Neuronal stem cell (in vitro differentiated cells): ENCODE data around the gene ADAMTS14.
A peak's percentile ranks its signal among the peaks of the same experiment; 100 is the strongest.
"Not testable (repeated sequence)": the region's sequence is repeated elsewhere in the genome, so short reads cannot be mapped to it uniquely, and the experiment has no call there.

Experiments
- DNase-seq: peaks from one replicate; pipeline ENCODE4 v3.0.0-alpha.2; 2013; ENCODE audit warnings: low spot score
- H2AFZ ChIP-seq: one replicate; pipeline ENCODE4 v1.6.1; 2013; ENCODE audit warnings: mild to moderate bottlenecking, low read length, inconsistent platforms
- H2AK5ac ChIP-seq: 2 replicates; pipeline ENCODE4 v1.6.1; 2013; ENCODE audit warnings: low read depth, mild to moderate bottlenecking, inconsistent platforms, low read length, moderate library complexity, mixed read lengths
- H2BK120ac ChIP-seq: 2 replicates; pipeline ENCODE4 v1.6.1; 2013; ENCODE audit warnings: low read depth, mild to moderate bottlenecking, inconsistent platforms, low read length, moderate library complexity, mixed read lengths
- H2BK12ac ChIP-seq: one replicate; pipeline ENCODE4 v1.6.1; 2013; ENCODE audit warnings: low read length, inconsistent platforms
- H2BK15ac ChIP-seq: 2 replicates; pipeline ENCODE4 v1.6.1; 2013; ENCODE audit warnings: mild to moderate bottlenecking, low read length, inconsistent platforms, mixed read lengths
- H2BK5ac ChIP-seq: one replicate; pipeline ENCODE4 v1.6.1; 2013; ENCODE audit warnings: inconsistent platforms, mild to moderate bottlenecking, low read length, moderate library complexity
- H3K14ac ChIP-seq: one replicate; pipeline ENCODE4 v1.6.1; 2013; ENCODE audit warnings: low read length, inconsistent platforms
- H3K18ac ChIP-seq: 2 replicates; pipeline ENCODE4 v1.6.1; 2013; ENCODE audit warnings: low read length, inconsistent platforms
- H3K23ac ChIP-seq: 2 replicates; pipeline ENCODE4 v1.6.1; 2013; ENCODE audit warnings: low read depth, mild to moderate bottlenecking, mixed read lengths, low read length, inconsistent platforms; ENCODE audit not compliant: poor library complexity
- H3K27ac ChIP-seq: replicated peaks from 3 replicates; pipeline ENCODE4 v1.5.1; 2013; ENCODE audit warnings: low read length, inconsistent platforms
- H3K27me3 ChIP-seq, 3 experiments: 2 replicates each; pipeline ENCODE4 v1.6.1; 2013; ENCODE audit warnings: low read length in 3 of 3, mild to moderate bottlenecking in 2 of 3, inconsistent platforms in 1 of 3, low read depth in 1 of 3, mixed read lengths in 1 of 3, moderate library complexity in 1 of 3; ENCODE audit not compliant: control insufficient read depth in 3 of 3, insufficient read depth in 3 of 3
- H3K36me3 ChIP-seq, 2 donors: replicated peaks in 1 of 2; 2 replicates each; pipeline ENCODE4 v1.6.1; 2013; ENCODE audit warnings: low read length in 2 of 2; ENCODE audit not compliant: control insufficient read depth in 2 of 2, insufficient read depth in 2 of 2
- H3K4ac ChIP-seq: 2 replicates; pipeline ENCODE4 v1.6.1; 2013; ENCODE audit warnings: inconsistent platforms, mild to moderate bottlenecking, low read length, moderate library complexity
- H3K4me1 ChIP-seq, 2 donors: 1 replicate in 1 of 2; 2 replicates in 1 of 2; pipeline ENCODE4 v1.6.1; 2013; ENCODE audit warnings: low read length in 2 of 2, low read depth in 1 of 2; ENCODE audit not compliant: control insufficient read depth in 2 of 2, insufficient read depth in 1 of 2
- H3K4me2 ChIP-seq: one replicate; pipeline ENCODE4 v1.6.1; 2013; ENCODE audit warnings: mild to moderate bottlenecking, low read length, inconsistent platforms; ENCODE audit not compliant: insufficient read depth, poor library complexity, severe bottlenecking
- H3K4me3 ChIP-seq, 2 donors: 2 replicates each; pipeline ENCODE4 v1.5.1; 2013; ENCODE audit warnings: low read length in 2 of 2, mild to moderate bottlenecking in 2 of 2, inconsistent platforms in 1 of 2, moderate library complexity in 1 of 2
- H3K79me1 ChIP-seq: one replicate; pipeline ENCODE4 v1.6.1; 2013; ENCODE audit warnings: low read depth, mild to moderate bottlenecking, inconsistent platforms, low read length, moderate library complexity
- H3K9ac ChIP-seq: one replicate; pipeline ENCODE4 v1.6.1; 2013; ENCODE audit warnings: mild to moderate bottlenecking, low read depth, low read length, inconsistent platforms; ENCODE audit not compliant: poor library complexity
- H3K9me3 ChIP-seq, 2 donors: replicated peaks in 1 of 2; 2 replicates each; pipeline versions ENCODE3 to v1.6.1; 2013; ENCODE audit warnings: low read length in 2 of 2, mild to moderate bottlenecking in 2 of 2, inconsistent platforms in 1 of 2, low read depth in 1 of 2, mixed read lengths in 1 of 2, moderate library complexity in 1 of 2; ENCODE audit not compliant: control insufficient read depth in 2 of 2, insufficient read depth in 1 of 2
- H4K8ac ChIP-seq: one replicate; pipeline ENCODE4 v1.6.1; 2013; ENCODE audit warnings: low read depth, mild to moderate bottlenecking, inconsistent platforms, low read length, moderate library complexity
- H4K91ac ChIP-seq: one replicate; pipeline ENCODE4 v1.6.1; 2013; ENCODE audit warnings: low read length, low read depth, mild to moderate bottlenecking, inconsistent platforms; ENCODE audit not compliant: poor library complexity
- WGBS, 2 donors: extraction: QIAGEN DNeasy Blood & Tissue Kit; methylation state at CpG; one replicate each; pipeline ENCODE4 v1.1.7; 2013; ENCODE audit warnings: missing lambda C conversion rate in 2 of 2, mixed read lengths in 1 of 2; ENCODE audit not compliant: insufficient read length in 2 of 2, insufficient replicate concordance in 1 of 2; ENCODE audit errors: extremely low coverage in 2 of 2; 5-methylcytosine and 5-hydroxymethylcytosine counted together

ADAMTS14 gene

DNA sequence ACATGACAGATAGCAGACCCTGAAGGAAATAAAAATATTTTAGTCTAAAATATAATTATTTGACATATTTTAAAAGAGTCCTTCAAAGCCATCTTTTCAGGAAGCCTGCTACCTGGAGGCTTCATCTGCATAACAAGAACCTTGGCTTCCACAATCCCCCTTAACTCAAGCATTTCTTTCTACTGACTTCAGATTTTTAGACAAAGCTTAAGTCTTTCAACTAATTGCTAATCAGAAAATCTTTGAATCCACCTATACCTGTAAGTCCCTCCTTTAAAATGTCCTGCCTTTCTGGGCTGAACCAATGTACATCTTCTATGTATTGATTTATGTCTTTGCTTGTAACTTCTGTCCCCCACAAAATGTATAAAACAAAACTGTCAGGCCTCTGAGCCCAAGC lies 46.2 kb upstream of the ADAMTS14 start:
- no peaks in the 10 kb centered on the region for H3K79me1 ChIP-seq
- H3K27ac ChIP-seq: no peak overlapping the region
- no peak for DNase-seq
- no peak overlapping the region for H3K4ac ChIP-seq
- H2BK5ac ChIP-seq: no peak overlapping the region
- H4K8ac ChIP-seq: no peak overlapping the region
- H3K4me3 ChIP-seq: no peak overlapping the region
- H3K14ac ChIP-seq: no peak overlapping the region
- no peak overlapping the region for H3K4me2 ChIP-seq
- no peak overlapping the region for H2BK12ac ChIP-seq
- H2BK120ac ChIP-seq: no peak overlapping the region
- H2AK5ac ChIP-seq: no peak overlapping the region
- H4K91ac ChIP-seq: no peak overlapping the region
- no peaks in the 10 kb centered on the region for H3K4me1 ChIP-seq
- no peak overlapping the region for H3K23ac ChIP-seq
- H2BK15ac ChIP-seq: no peak overlapping the region
- no peaks in the 10 kb centered on the region for H3K9me3 ChIP-seq
- no peak overlapping the region for H3K9ac ChIP-seq
- H2AFZ ChIP-seq: no peak overlapping the region
- H3K18ac ChIP-seq: no peak overlapping the region
- no peaks in the 10 kb centered on the region for H3K27me3 ChIP-seq
- no peaks in the 10 kb centered on the region for H3K36me3 ChIP-seq

- no peak overlapping the region for H2AFZ ChIP-seq
- H3K4ac ChIP-seq: no peak overlapping the region
- no peak overlapping the region for H3K27ac ChIP-seq
- no peaks in the 10 kb centered on the region for H3K36me3 ChIP-seq
- H4K91ac ChIP-seq: no peak overlapping the region
- no peak overlapping the region for H2BK12ac ChIP-seq
- H2BK15ac ChIP-seq: no peak overlapping the region
- no peak overlapping the region for H3K9ac ChIP-seq
- no peak overlapping the region for H3K18ac ChIP-seq
- no CpG with 5 or more reads among the region's 1 CpG for WGBS, 2 donors
- H3K79me1 ChIP-seq: no peaks in the 10 kb centered on the region
- no peak overlapping the region for H3K4me2 ChIP-seq
- DNase-seq: no peak
- no peak overlapping the region for H4K8ac ChIP-seq
- no peak overlapping the region for H2BK120ac ChIP-seq
- H3K4me1 ChIP-seq: peaks cover 0 to 3% of the 10 kb centered on the region in 2 donors
- H3K27me3 ChIP-seq: peaks cover 0 to 6% (median 0%) of the 10 kb centered on the region in 3 experiments
- no peak overlapping the region for H2AK5ac ChIP-seq
- no peak overlapping the region for H3K14ac ChIP-seq
- no peak overlapping the region for H2BK5ac ChIP-seq
- H3K4me3 ChIP-seq: no peak overlapping the region
- H3K9me3 ChIP-seq: no peaks in the 10 kb centered on the region
- no peak overlapping the region for H3K23ac ChIP-seq
Measured at GRCh38 chr10:70629338-70629737, 43.0 kb upstream of the ADAMTS14 start.

DNA sequence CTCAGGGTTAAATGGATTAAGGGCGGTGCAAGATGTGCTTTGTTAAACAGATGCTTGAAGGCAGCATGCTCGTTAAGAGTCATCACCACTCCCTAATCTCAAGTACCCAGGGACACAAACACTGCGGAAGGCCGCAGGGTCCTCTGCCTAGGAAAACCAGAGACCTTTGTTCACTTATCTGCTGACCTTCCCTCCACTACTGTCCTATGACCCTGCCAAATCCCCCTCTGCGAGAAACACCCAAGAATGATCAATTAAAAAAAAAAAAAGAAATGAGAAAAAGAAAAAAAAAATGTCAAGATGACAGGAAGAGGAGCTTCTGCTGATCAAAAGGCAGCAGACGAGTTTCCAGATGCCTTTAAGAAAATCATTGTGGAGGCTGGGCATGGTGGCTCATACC lies 40.6 kb upstream of the ADAMTS14 start:
- no CpG with 5 or more reads among the region's 6 CpGs for WGBS, 2 donors
- H2AK5ac ChIP-seq, H2BK12ac ChIP-seq, H3K9me3 ChIP-seq, H3K4ac ChIP-seq, H3K4me2 ChIP-seq, H3K27me3 ChIP-seq, DNase-seq, H3K18ac ChIP-seq, H3K4me1 ChIP-seq, H3K9ac ChIP-seq, H3K27ac ChIP-seq, H3K4me3 ChIP-seq, H4K8ac ChIP-seq, H2BK15ac ChIP-seq, H2BK120ac ChIP-seq, H2AFZ ChIP-seq, H2BK5ac ChIP-seq, H4K91ac ChIP-seq, H3K14ac ChIP-seq, H3K36me3 ChIP-seq, H3K23ac ChIP-seq, H3K79me1 ChIP-seq: not testable (repeated sequence)

GRCh38 chr10:70634011-70634410 lies 38.3 kb upstream of the ADAMTS14 start:
- Histone ChIP-seq H4K8ac (no peak overlapping the region), H3K23ac (no peak overlapping the region)

More at GRCh38 chr10:70634011-70634410, 38.3 kb upstream of the ADAMTS14 start:
- Histone ChIP-seq H3K79me1 (no peaks in the 10 kb centered on the region), H2BK15ac (no peak overlapping the region), H3K27ac (no peak overlapping the region), H3K9ac (no peak overlapping the region), H2AK5ac (no peak overlapping the region), H4K91ac (no peak overlapping the region), H3K4ac (no peak overlapping the region), H2BK120ac (no peak overlapping the region), H3K4me3 (peak overlapping the region in 1 of 2 donors; percentile 7), H2BK12ac (no peak overlapping the region), H3K4me2 (no peak overlapping the region), H3K4me1 (peaks cover 0 to 3% of the 10 kb centered on the region in 2 donors), H2AFZ (no peak overlapping the region), H3K9me3 (no peaks in the 10 kb centered on the region), H3K27me3 (peaks cover 0 to 6% (median 0%) of the 10 kb centered on the region in 3 experiments), H2BK5ac (no peak overlapping the region), H3K14ac (no peak overlapping the region), H3K18ac (no peak overlapping the region), H3K36me3 (no peaks in the 10 kb centered on the region)
- DNase-seq: no peak
- WGBS, 2 donors: no CpG with 5 or more reads among the region's 4 CpGs
